ENCODE measurements around the gene CABLES1.
"Not testable (repeated sequence)": the region's sequence is repeated elsewhere in the genome, so short reads cannot be mapped to it uniquely, and the experiment has no call there.

CABLES1 gene

DNA sequence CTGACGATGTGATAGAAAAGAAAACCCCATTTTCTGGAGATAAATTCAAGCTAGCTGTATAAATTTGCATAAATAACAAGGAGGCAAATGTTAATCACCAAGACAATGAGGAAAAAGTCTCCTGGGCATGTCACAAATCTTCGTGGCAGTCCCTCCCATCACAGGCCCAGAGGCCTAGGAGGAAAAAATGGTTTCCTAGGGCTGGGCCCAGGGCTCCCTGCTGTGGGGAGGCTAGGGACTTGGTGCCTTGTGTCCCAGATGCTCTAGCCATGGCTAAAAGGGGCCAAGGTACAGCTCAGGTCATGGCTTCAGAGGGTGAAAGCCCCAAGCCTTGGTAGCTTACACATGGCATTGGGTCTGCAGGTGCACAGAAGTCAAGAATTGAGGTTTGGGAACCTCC, 134.6 kb downstream of the CABLES1 start:
- no peak for DNase-seq

GRCh38 chr18:23270986-23271680, 135.8 kb downstream of the CABLES1 start:
- DNase-seq: peak; percentile 74 to 84

DNA sequence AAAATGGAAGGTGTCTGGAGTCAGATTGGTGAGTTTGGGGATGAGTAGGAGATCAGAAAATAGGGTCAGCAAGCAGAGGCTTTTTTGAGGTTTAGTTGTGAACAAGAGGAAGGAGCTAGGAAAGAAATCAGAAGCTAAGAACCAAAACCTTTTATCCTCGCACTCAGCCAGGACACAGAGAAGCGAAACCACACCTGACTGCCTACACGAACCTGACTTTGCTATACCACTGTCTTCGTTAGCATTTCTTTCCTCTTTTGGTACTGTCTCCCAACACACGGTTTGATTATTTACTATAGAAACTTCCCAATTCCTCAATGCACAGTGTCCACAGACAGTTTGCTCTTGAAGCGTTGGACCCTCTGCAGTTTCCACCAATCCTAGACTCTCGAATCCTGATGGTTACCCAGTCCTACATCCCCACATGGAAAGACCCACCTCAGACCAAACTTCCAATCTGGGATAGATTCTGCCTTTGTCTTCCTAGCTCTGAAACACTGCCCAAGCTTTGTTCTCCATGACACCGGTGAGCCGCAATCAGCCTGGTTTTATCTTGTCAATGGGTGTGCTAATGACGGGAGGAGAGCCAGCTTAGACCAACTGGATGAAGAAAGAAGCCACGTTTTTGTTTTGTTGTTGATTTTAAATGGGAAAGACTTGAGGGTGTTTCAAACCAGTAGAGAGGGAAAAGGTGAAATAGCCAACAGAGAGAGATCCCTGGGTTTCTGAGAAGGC, 137.4 kb downstream of the CABLES1 start:
- DNase-seq: no peak

- DNase-seq: no peak
Observed at GRCh38 chr18:23273443-23273966, 138.2 kb downstream of the CABLES1 start.

DNA sequence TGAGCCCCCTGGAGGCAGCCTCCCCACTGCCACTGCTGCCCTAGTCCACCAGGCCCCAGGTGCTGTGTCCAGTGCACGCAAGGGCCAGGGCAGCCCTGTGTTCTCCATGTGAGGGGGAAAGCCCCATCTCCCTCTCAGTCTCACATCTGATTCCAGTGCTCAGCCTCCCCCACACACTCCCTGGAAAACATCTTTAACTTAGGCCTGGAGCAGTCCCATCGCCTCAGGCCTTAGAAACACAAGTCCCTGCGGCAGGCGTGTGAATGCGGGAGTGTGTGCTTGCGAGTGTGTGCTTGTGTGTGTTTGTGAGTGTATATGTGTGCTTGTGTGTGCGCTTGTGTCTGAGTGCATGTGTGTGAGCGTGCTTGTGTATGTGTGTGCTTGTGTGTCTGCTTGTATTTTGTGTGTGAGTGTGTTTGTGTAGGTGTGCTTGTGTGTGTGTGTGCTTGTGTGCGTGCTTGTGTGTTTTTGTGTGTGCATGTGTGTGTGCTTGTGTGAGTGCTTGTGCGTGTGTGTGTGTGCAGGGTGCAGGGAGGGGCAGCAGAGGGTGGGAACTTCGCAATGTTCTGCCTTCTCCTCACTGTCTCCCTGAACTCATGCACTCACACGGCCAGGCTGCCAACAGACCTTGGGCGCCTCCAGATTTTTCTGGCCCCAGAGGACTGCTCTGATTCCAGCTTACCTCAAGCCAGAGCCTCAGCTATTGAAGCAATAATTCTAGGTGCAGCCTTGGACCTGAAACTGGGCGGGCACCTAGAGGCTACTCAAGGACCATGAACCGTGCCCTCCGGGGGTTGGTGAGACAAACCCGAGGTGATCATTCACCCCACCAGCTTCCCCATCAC, 139.6 kb downstream of the CABLES1 start:
- no peak for DNase-seq

DNA sequence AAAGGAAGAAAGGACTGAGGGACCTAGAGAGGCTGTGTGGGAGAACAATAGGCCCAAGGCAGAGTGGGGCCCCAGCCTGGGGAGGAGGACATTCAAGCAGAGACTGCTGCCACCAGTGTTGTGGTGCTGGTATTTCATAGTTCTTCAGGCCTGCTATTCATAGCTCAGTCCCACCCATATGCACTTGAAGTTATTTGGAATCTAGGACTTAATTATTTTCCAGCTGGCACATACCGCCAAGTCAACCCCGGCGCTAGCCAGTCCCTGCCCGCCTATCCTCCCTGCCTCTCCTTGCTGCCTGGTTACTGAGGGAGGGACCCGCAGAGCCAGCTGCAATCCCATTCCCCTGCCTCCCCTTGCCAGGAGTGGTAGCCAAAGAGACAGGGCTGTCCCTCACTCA, 141.2 kb downstream of the CABLES1 start:
- no peak for DNase-seq

DNA sequence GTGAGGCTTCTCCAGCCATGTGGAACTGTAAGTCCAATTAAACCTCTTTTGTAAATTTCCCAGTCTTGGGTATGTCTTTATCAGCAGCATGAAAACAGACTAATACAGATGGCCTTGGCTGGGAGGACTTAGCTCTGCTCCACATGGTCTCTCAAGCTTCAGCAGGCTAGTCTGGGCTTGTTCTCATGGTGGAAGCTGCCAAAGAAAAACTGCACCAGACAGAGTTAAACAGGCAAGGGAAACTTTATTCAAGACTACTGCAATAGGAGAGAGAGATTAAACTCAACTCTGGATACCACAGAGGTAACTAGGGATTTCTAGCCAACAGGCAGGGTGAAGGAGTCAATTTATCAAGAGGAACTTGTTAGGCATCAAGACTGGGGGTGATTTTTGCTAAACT, 142.1 kb downstream of the CABLES1 start:
- DNase-seq: no peak

GRCh38 chr18:23279931-23280330, 144.6 kb downstream of the CABLES1 start:
- no peak for DNase-seq

GRCh38 chr18:23280844-23281243, 145.6 kb downstream of the CABLES1 start:
- DNase-seq: no peak

- DNase-seq: no peak
Observed at GRCh38 chr18:23281626-23282436, 146.5 kb downstream of the CABLES1 start.

DNA sequence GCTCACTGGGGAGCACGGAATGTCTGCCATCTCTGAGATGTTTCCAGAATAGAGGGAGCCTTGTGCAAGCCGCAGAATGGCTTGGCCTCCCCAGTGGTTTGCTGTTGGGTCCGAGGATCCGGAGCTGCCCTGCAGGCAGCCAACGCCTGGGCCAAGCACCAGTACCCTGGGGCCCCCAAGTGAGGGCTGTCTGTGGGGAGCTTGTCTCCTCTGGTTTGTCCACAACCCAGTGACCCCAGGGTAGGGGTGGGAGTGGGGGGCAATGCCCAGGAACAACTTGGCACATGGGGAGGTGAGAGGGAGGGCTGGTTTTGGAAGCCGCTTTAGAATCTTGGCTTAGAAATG, 147.1 kb downstream of the CABLES1 start:
- no peak for DNase-seq

- no peak for DNase-seq
Observed at GRCh38 chr18:23283916-23284430, 148.7 kb downstream of the CABLES1 start.

- DNase-seq: no peak
Observed at GRCh38 chr18:23284629-23285028, 149.3 kb downstream of the CABLES1 start.

DNA sequence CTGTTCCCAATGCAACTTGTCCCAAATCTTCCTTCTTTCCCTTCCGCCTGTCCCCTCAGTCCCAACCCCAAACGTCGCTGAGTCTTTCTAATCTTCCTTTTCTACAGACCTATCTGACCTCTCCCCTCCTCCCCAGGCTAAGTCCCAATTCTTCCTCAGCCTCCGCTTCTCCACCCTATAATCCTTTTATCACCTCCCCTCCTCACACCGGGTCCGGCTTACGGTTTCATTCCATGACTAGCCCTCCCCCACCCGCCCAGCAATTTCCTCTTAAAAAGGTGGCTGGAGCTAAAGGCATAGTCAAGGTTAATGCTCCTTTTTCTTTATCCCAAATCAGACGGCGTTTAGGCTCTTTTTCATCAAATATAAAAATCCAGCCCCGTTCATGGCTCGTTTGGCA, 150.3 kb downstream of the CABLES1 start:
- DNase-seq: not testable (repeated sequence)

DNA sequence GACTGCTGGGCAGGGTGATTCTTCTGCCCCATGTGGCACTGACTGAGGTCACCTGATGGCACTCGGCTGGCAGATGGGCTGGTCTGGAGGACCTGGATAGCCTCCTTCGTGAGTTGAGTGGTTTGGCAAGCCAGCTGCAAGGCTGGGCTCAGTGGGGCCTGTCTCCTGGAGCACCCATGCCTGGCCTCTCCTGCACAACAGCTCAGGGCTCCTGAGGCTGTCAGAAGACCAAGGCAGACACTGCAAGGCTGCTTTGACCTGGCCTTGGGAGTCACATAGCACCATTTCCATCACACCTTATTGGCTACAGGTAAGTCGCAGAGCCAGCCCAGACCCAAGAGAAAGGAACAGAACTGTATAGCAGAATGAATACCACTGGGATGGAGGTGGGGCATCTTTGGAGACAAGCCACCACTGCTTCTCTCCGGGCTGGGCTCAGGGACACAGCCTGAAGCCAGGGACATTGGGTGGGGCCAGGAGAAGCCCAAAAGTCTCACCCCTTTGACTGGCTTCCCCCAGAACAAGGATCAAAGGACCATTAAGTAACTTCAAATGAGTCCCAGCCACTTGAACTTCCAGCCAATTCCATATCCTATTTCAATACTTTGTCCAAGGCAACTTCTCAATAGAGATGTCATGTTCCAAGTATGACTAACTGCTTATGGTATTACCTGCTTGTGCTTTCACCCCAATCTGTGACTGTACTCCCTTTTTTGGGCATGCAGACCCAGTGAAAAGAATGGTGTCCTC, 156.3 kb downstream of the CABLES1 start:
- DNase-seq: no peak

GRCh38 chr18:23300231-23300805, 165.0 kb downstream of the CABLES1 start:
- no peak for DNase-seq

DNA sequence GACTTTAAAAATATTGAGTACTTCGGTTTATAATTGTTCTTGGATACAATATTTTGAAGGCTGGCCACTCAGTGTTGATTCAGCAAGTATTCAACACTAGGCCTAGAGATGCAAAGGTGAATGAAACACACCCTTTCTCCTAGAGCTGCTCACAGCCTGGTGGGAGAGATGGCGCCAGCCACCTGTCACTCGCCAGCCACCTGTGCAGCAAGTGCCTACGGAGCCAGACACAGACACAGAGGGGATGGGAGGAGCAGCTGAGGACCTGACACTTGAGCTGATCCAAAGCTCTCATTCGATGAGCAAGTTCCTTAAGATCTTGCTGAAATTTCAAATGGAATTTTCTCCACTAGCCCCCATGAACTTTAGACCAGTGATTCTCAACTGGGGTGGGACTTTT, 166.7 kb downstream of the CABLES1 start:
- no peak for DNase-seq

DNA sequence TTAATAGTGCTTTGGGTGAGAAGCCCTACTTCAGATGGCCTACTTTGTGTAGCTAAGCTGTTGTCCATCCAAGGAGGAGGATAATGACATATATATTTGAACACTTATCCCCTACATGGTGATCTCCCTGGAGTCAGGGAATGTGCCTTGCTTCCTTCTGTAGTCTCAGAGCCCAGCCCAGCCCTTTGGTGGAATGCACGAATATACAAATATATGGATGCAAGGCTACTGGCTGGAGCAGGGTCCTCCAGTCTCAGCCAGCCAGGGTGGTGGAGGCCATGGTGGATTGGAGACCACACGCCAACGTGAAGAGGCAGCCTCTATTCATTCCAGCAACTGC, 167.2 kb downstream of the CABLES1 start:
- DNase-seq: no peak

GRCh38 chr18:23302851-23303527, 167.7 kb downstream of the CABLES1 start:
- peak; percentile 8 to 21 for DNase-seq

- no peak for DNase-seq
Observed at GRCh38 chr18:23306822-23307221, 171.5 kb downstream of the CABLES1 start.

All from inflammatory macrophage (primary cell).